ENCODE data around the gene LIN54. TPM values are rescaled to one million over a fixed set of nuclear protein-coding genes. Genes with fewer than 3 reads are reported as not detected.

The LIN54 gene
- total RNA-seq, 2 experiments from 2014 or later: 21.5 to 22.7 TPM

- intact Hi-C loops (cut with micrococcal nuclease): loop anchor here (1.0 to 10.0 kb wide), 13 partner anchors 8 to 1405 kb away; partner anchors contain the start of genes COQ2, ENOPH1, HELQ and HNRNPDL
- peaks cover 27% of the 10 kb centered on the region for H3K36me3 Mint-ChIP-seq
- CTCF ChIA-PET: interaction anchor here (0.6 to 2.6 kb wide), 11 partner anchors 8 to 385 kb away, joined by 3 to 11 read pairs (median 4); partner anchors contain the start of genes COPS4 and COQ2
- no peaks in the 10 kb centered on the region for H3K27me3 Mint-ChIP-seq
- POLR2A ChIA-PET: interaction anchor here (0.6 to 3.9 kb wide), 8 partner anchors 8 to 470 kb away, joined by 3 to 21 read pairs (median 4); partner anchors contain the start of gene SEC31A
- H3K9me3 Mint-ChIP-seq: no peaks in the 10 kb centered on the region
- H3K4me1 Mint-ChIP-seq (ENCODE audit: low read depth): peaks cover 31% of the 10 kb centered on the region
- no peak overlapping the region for H3K27ac Mint-ChIP-seq
- H3K4me3 Mint-ChIP-seq: no peak overlapping the region
- DNase-seq: no peak
Observed at GRCh38 chr4:82899374-82900065, 111.1 kb downstream of the LIN54 start.

DNA sequence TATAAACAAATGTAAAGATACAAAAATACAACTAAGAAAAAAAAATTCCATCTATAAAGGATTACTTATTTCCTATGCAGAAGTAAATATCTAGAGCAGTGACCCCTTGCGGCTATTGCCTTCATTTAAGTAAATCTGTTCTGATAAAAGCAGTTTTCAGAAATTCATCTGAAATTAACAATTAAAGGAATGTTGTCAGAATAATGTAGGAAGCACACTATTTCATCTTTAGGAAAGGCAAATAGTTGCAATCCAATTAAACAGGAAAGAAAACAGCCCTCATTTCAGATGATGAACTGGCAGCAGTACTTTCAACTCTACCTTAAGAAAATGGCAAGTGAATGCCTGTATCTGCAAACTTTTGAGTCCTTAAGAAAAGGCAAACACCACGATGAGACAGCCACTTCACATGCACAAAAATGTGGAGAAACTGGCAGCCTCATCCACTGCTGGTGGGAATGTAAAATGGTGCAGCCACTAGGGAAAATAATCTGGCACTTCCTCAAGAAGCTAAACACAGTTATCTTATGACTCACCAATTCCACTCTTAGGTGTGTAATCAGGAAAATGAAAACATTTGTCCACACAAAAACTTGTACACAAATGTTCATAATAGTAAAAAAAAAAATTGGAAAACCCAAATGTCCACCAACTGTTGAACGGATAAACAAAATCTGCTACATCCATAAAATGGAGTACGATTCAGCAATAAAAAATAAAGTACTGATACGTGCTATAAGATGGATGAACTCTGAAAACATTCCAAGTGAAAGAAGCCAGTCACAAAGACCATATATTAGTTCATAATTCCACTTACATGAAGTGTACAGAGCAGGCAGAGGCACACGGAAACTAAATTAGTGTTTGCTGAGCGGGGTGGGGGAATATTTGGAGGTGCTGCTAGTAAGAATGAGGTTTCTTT lies 112.0 kb downstream of the LIN54 start:
- ChIA-PET POLR2A (interaction anchor here (3.9 kb wide), 1 partner anchor 114 kb away, joined by 21 read pairs; no protein-coding TSS in a partner anchor), CTCF (interaction anchor here (0.8 to 2.6 kb wide), 6 partner anchors 9 to 136 kb away, joined by 4 to 12 read pairs (median 5); partner anchors contain the start of gene COPS4)
- DNase-seq: no peak
- H3K36me3 Mint-ChIP-seq: peaks cover 35% of the 10 kb centered on the region
- no peaks in the 10 kb centered on the region for H3K9me3 Mint-ChIP-seq
- intact Hi-C loops (cut with micrococcal nuclease): loop anchor here (2.0 kb wide), 1 partner anchor 46 kb away; no protein-coding TSS in a partner anchor
- H3K27me3 Mint-ChIP-seq: no peaks in the 10 kb centered on the region
- no peak overlapping the region for H3K4me3 Mint-ChIP-seq
- H3K4me1 Mint-ChIP-seq (ENCODE audit: low read depth): peaks cover 30% of the 10 kb centered on the region
- H3K27ac Mint-ChIP-seq: no peak overlapping the region

DNA sequence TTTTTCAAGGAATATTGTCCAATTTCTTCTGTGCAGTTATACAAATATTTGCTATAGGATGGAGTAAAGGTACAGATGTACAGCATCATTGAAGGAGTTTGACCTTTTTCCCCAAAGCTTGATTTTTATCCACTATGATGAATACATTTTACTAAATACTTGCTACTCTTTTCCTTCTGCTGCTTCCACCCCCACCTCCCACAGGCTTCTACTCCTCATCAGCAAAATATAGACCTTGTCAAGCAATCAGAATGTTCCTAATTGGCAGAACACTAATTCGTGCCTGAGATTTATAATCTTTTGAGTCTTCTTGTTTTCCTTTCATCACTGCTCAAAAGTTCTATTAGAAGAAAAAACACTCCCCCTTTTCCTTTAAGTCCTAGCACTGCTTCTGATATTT lies 113.9 kb downstream of the LIN54 start:
- DNase-seq: no peak

DNA sequence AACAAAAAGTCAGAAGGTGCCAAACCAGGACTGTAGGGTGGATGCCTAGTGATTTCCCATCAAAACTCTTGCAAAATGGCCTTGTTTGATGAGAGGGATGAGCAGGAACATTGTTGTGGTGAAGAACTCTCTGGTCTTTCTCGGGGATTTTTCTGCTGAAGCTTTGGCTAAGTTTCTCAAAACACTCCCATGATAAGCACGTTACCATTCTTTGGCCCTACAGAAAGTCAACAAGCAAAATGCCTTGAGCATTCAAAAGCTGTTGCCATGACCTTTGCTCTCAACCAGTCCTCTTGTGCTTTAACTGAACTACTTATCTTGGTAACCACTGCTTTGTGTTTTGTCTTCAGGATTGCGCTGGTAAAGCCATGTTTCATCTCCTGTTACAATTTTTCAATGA lies 116.7 kb downstream of the LIN54 start:
- Mint-ChIP-seq H3K27me3 (no peaks in the 10 kb centered on the region), H3K9me3 (no peaks in the 10 kb centered on the region), H3K4me3 (no peak overlapping the region), H3K4me1 (ENCODE audit: low read depth) (peaks cover 38% of the 10 kb centered on the region), H3K36me3 (peaks cover 38% of the 10 kb centered on the region), H3K27ac (no peak overlapping the region)
- no peak for DNase-seq
- CTCF ChIA-PET: no interaction called here
- intact Hi-C loops (cut with micrococcal nuclease): no loop called here
- POLR2A ChIA-PET: no interaction called here

More for the DNA sequence above, 113.9 kb downstream of the LIN54 start:
- ChIA-PET POLR2A (interaction anchor here (0.6 kb wide), 1 partner anchor 116 kb away, joined by 3 read pairs; no protein-coding TSS in a partner anchor), CTCF (interaction anchor here (2.5 kb wide), 1 partner anchor 45 kb away, joined by 12 read pairs; no protein-coding TSS in a partner anchor)
- H3K4me3 Mint-ChIP-seq: no peak overlapping the region
- H3K4me1 Mint-ChIP-seq (ENCODE audit: low read depth): peaks cover 36% of the 10 kb centered on the region
- H3K27me3 Mint-ChIP-seq: no peaks in the 10 kb centered on the region
- H3K27ac Mint-ChIP-seq: no peak overlapping the region
- no peaks in the 10 kb centered on the region for H3K9me3 Mint-ChIP-seq
- H3K36me3 Mint-ChIP-seq: peaks cover 35% of the 10 kb centered on the region
- intact Hi-C loops (cut with micrococcal nuclease): no loop called here

- Mint-ChIP-seq H3K27me3 (no peaks in the 10 kb centered on the region), H3K4me1 (ENCODE audit: low read depth) (peaks cover 32% of the 10 kb centered on the region), H3K9me3 (no peaks in the 10 kb centered on the region), H3K36me3 (peaks cover 28% of the 10 kb centered on the region), H3K4me3 (peak overlapping the region; percentile 6), H3K27ac (peak overlapping the region; percentile 95)
- ChIA-PET POLR2A (interaction anchor here (1.3 to 1.4 kb wide), 2 partner anchors 8 to 12 kb away, joined by 4 to 5 read pairs; partner anchors contain the start of gene THAP9), CTCF (interaction anchor here (0.9 to 1.1 kb wide), 3 partner anchors 8 to 40 kb away, joined by 3 to 4 read pairs (median 4); partner anchors contain the start of gene THAP9)
- no peak for DNase-seq
- intact Hi-C loops (cut with micrococcal nuclease): no loop called here
Observed at GRCh38 chr4:82892467-82892802, 118.2 kb downstream of the LIN54 start.

DNA sequence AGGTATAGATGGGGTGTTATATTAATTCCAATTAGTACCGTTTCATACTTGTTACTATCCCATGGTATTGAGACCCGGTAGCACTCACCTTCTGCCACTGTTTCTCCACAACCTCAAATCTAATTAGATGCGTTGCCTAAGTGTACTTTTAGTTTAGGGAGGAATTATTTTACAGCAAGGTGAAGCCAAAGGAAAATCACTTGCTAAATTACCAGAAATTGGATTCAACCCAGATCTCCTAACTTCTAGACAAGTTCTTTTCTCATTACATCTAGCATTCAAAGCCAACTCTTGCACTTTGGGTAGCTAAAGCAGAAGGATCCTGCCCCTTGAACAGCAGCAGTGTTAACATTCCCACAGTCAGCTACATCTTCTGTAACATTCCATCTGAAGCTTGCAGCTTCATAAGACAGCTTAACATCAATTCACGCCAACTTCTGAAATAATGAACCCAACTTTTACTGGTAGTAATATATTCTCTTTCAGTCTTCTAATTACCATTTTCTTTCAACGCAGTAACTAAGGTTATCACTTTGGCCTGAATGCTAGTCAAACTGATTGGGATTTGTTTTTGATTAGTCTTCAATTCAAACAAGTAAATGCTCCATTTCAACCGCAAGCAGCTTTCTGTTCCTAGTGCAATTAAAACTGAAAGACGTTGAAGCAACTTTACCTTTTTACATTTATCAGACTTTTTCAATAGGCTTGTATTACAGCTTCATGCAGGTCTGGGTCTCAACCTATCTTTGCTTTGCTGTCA lies 118.7 kb downstream of the LIN54 start:
- no peaks in the 10 kb centered on the region for H3K9me3 Mint-ChIP-seq
- peaks cover 32% of the 10 kb centered on the region for H3K4me1 Mint-ChIP-seq (ENCODE audit: low read depth)
- peaks cover 26% of the 10 kb centered on the region for H3K36me3 Mint-ChIP-seq
- CTCF ChIA-PET: interaction anchor here (0.5 to 1.1 kb wide), 3 partner anchors 8 to 40 kb away, joined by 3 to 4 read pairs (median 4); partner anchors contain the start of gene THAP9
- POLR2A ChIA-PET: interaction anchor here (1.3 to 1.4 kb wide), 2 partner anchors 8 to 13 kb away, joined by 4 to 5 read pairs; partner anchors contain the start of gene THAP9
- peak overlapping the region; percentile 95 for H3K27ac Mint-ChIP-seq
- DNase-seq: no peak
- intact Hi-C loops (cut with micrococcal nuclease): loop anchor here (1.0 to 2.0 kb wide), 6 partner anchors 8 to 463 kb away; partner anchors contain the start of gene THAP9
- H3K27me3 Mint-ChIP-seq: no peaks in the 10 kb centered on the region
- peak overlapping the region; percentile 95 for H3K4me3 Mint-ChIP-seq

DNA sequence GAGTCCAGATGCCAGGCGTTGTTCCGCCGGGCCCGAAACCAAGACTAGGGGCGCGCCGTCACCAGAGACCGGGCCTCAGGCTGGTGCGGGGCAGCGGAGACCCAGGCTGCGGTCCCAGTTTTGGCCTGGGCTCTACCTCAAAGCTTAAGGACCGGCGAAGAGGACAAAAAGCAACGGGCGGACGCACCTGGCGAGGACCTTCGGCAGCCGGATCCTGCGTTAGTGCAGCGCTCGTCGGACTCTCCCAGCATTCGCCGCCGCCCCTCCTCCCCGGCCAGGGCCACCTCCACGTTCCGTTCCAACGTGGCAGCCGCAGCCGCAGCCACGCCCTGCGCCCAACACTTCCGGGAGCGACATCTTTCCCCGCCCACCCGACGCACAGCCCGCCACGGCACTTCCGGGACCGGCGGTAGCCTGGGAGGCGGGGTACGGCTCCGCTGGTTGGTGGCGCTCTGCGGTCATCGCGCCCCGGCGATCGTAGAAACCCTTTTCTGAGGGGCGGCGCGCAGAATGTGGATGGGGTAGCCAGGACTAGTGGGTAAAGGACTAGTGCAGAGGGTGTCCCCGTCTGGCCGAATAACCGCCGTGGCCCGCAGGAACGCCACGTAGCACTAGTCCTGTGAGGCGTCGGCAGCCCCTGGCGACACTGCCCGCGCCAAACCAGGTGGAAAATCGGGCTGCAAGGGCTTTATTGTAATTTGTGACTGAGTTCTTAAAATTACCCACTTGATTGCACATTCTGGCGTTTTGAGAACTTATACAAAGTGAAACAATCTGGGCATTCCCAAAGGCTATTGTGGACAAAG lies 119.5 kb downstream of the LIN54 start, which contains the start of gene SEC31A:
Gene SEC31A (minus strand): TSS at position 253 of the 806 bp plus-strand sequence. CDS start 9,217 bp downstream, outside the sequence.
- no peaks in the 10 kb centered on the region for H3K27me3 Mint-ChIP-seq
- intact Hi-C loops (cut with micrococcal nuclease): loop anchor here (1.0 to 2.0 kb wide), 6 partner anchors 9 to 462 kb away; partner anchors contain the start of gene THAP9
- no peaks in the 10 kb centered on the region for H3K9me3 Mint-ChIP-seq
- peaks cover 22% of the 10 kb centered on the region for H3K36me3 Mint-ChIP-seq
- peak within 1 kb of the TSS; percentile 95 for H3K4me3 Mint-ChIP-seq
- H3K4me1 Mint-ChIP-seq (ENCODE audit: low read depth): peaks cover 35% of the 10 kb centered on the region
- ChIA-PET POLR2A (interaction anchor here (0.7 to 2.3 kb wide), 3 partner anchors 9 to 122 kb away, joined by 3 to 8 read pairs (median 5); partner anchors contain the start of gene THAP9), CTCF (interaction anchor here (0.5 to 1.1 kb wide), 4 partner anchors 9 to 40 kb away, joined by 3 to 4 read pairs (median 4); partner anchors contain the start of gene THAP9)
- DNase-seq: peak; percentile 98
- H3K27ac Mint-ChIP-seq: peak within 1 kb of the TSS; percentile 95

GRCh38 chr4:82890528-82890900 lies 120.1 kb downstream of the LIN54 start:
- Mint-ChIP-seq H3K9me3 (no peaks in the 10 kb centered on the region), H3K4me1 (ENCODE audit: low read depth) (peaks cover 41% of the 10 kb centered on the region), H3K4me3 (peak overlapping the region; percentile 95), H3K27ac (peak overlapping the region; percentile 95), H3K36me3 (peaks cover 18% of the 10 kb centered on the region), H3K27me3 (no peaks in the 10 kb centered on the region)
- no peak for DNase-seq
- CTCF ChIA-PET: interaction anchor here (1.0 kb wide), 1 partner anchor 38 kb away, joined by 4 read pairs; no protein-coding TSS in a partner anchor
- POLR2A ChIA-PET: interaction anchor here (0.7 to 2.3 kb wide), 3 partner anchors 10 to 123 kb away, joined by 3 to 8 read pairs (median 3); partner anchors contain the start of gene THAP9
- intact Hi-C loops (cut with micrococcal nuclease): loop anchor here (2.0 kb wide), 1 partner anchor 14 kb away; no protein-coding TSS in a partner anchor

- DNase-seq: no peak
- ChIA-PET POLR2A (interaction anchor here (0.6 to 2.3 kb wide), 2 partner anchors 11 to 394 kb away, joined by 4 to 8 read pairs; partner anchors contain the start of gene THAP9), CTCF (interaction anchor here (0.7 to 1.9 kb wide), 5 partner anchors 10 to 532 kb away, joined by 3 to 6 read pairs (median 5); partner anchors contain the start of gene COPS4)
- no peaks in the 10 kb centered on the region for H3K9me3 Mint-ChIP-seq
- H3K27ac Mint-ChIP-seq: no peak overlapping the region
- no peaks in the 10 kb centered on the region for H3K27me3 Mint-ChIP-seq
- peak overlapping the region; percentile 95 for H3K4me3 Mint-ChIP-seq
- peaks cover 47% of the 10 kb centered on the region for H3K4me1 Mint-ChIP-seq (ENCODE audit: low read depth)
- intact Hi-C loops (cut with micrococcal nuclease): no loop called here
- H3K36me3 Mint-ChIP-seq: peaks cover 11% of the 10 kb centered on the region
Observed at GRCh38 chr4:82889287-82889686, 121.3 kb downstream of the LIN54 start.

Measured in activated CD4-positive, alpha-beta memory T cell treated with anti-CD3 and anti-CD28 coated beads for 36 hours (primary cell).